HK-2 (cell line): ENCODE measurements around the gene TMEM260.
A peak's percentile ranks its signal among the peaks of the same experiment; 100 is the strongest.

ENCODE experiments used
- DNase-seq: peaks from one replicate; pipeline ENCODE4 v3.0.0-alpha.2; 2018; ENCODE audit not compliant: unreplicated experiment

Gene TMEM260

GRCh38 chr14:56579345-56580220 is at the start of gene TMEM260:
TMEM260 (plus strand) TSS chr14:56579798; CDS start chr14:56579915, 117 bp downstream.
- peak; percentile 88 for DNase-seq

GRCh38 chr14:56532546-56532945 is 47.1 kb upstream of the TMEM260 start:
- DNase-seq, result no peak

GRCh38 chr14:56534656-56535055 is 44.9 kb upstream of the TMEM260 start:
- DNase-seq, result no peak

GRCh38 chr14:56539862-56540261 is 39.7 kb upstream of the TMEM260 start:
- no peak for DNase-seq

- DNase-seq, result no peak
Measured at GRCh38 chr14:56543436-56543835, 36.2 kb upstream of the TMEM260 start.

- DNase-seq, result no peak
Measured at GRCh38 chr14:56549721-56550120, 29.9 kb upstream of the TMEM260 start.

GRCh38 chr14:56552615-56553014 is 27.0 kb upstream of the TMEM260 start:
- no peak for DNase-seq

- DNase-seq, result no peak
Measured at GRCh38 chr14:56554301-56554700, 25.3 kb upstream of the TMEM260 start.

GRCh38 chr14:56555921-56556570 is 23.6 kb upstream of the TMEM260 start:
- no peak for DNase-seq

GRCh38 chr14:56559182-56559581 is 20.4 kb upstream of the TMEM260 start:
- DNase-seq, result no peak

GRCh38 chr14:56561606-56562005 is 18.0 kb upstream of the TMEM260 start:
- DNase-seq, result no peak

GRCh38 chr14:56562883-56563282 is 16.7 kb upstream of the TMEM260 start:
- no peak for DNase-seq

- DNase-seq, result no peak
Measured at GRCh38 chr14:56569174-56569573, 10.4 kb upstream of the TMEM260 start.

GRCh38 chr14:56570295-56570694 is 9.3 kb upstream of the TMEM260 start:
- DNase-seq, result no peak

GRCh38 chr14:56580221-56580711 is 668 bp downstream of the TMEM260 start:
- no peak for DNase-seq

- no peak for DNase-seq
Measured at GRCh38 chr14:56581041-56581727, 1.6 kb downstream of the TMEM260 start.

- DNase-seq, result no peak
Measured at GRCh38 chr14:56585461-56586084, 6.0 kb downstream of the TMEM260 start.

- DNase-seq, result no peak
Measured at GRCh38 chr14:56587701-56588100, 8.1 kb downstream of the TMEM260 start.

- no peak for DNase-seq
Measured at GRCh38 chr14:56590535-56590960, 10.9 kb downstream of the TMEM260 start.

GRCh38 chr14:56592746-56593544 is 13.3 kb downstream of the TMEM260 start:
- no peak for DNase-seq

- no peak for DNase-seq
Measured at GRCh38 chr14:56594428-56594827, 14.8 kb downstream of the TMEM260 start.
